ENCODE measurements around the gene ZNF778. TPM values are rescaled to one million over a fixed set of nuclear protein-coding genes. Genes with fewer than 3 reads are reported as not detected.

Gene ZNF778
- polyA plus RNA-seq, 2 of the 4 experiments (the other 2 are of a cell fraction) = 7.0 to 9.5 TPM

DNA sequence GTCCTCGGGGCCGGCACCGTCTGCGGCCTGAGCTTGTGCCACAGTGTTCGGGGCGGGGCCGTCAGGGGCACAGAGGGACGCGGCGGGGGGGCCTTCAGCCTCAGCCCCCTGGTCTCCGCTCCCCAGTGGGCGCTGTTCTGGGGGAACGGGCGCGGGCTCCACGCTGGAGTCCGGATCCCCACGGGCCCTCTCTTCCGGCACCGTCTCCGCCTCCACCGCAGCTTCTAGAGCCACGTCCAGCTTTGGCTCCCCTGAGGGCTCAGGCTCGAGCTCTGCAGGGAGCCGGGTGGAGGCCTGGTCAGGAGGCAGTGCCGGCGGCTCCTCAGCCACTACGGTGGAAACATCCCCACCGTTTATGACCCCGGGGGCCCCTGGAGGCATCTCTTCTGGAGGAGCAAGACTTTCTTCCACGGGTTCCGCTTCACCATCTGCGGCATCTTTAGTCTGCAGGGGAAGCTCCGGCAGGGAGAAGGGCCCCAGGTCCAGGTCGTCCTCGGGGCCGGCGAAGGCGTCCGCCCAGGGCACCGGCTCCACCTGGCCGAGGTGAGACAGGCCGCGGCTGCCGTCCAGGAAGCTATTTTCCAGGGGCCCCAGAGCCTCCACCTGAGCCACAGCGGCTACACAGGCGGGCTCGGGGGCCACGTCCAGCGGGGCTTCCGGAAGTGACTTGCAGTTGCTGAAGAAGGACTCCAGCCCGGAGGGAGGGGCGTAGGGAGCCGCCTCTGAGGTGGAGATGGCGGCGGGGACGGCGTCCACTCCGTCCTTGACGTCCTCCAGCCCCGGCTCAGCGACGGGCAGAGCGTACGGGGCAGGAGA, 62.4 kb downstream of the ZNF778 start:
- FAIRE-seq = no peak
- ChIA-PET CTCF (interaction anchor here (1.1 to 9.1 kb wide), 3 partner anchors 12 to 15 kb away, joined by 3 to 80 read pairs (median 4); no protein-coding TSS in a partner anchor), POLR2A (no interaction called here)
- no peak for DNase-seq (ENCODE audit: low read depth in 1 of 2, low spot score in 1 of 2)
- Histone ChIP-seq H3K9me3 (no peaks in the 10 kb centered on the region), H3K4me3 (no peak overlapping the region), H3K27ac (no peak overlapping the region), H3K4me2 (no peak overlapping the region), H3K4me1 (no peaks in the 10 kb centered on the region)
- TF ChIP-seq NFE2L2 (conservative IDR thresholded peaks at IDR 0.05; ENCODE audit: low read length) = no peak
- WGBS (ENCODE audit: missing lambda C conversion rate) = 96% methylated on average over 50 of the region's 65 CpGs
- no peak for ATAC-seq

DNA sequence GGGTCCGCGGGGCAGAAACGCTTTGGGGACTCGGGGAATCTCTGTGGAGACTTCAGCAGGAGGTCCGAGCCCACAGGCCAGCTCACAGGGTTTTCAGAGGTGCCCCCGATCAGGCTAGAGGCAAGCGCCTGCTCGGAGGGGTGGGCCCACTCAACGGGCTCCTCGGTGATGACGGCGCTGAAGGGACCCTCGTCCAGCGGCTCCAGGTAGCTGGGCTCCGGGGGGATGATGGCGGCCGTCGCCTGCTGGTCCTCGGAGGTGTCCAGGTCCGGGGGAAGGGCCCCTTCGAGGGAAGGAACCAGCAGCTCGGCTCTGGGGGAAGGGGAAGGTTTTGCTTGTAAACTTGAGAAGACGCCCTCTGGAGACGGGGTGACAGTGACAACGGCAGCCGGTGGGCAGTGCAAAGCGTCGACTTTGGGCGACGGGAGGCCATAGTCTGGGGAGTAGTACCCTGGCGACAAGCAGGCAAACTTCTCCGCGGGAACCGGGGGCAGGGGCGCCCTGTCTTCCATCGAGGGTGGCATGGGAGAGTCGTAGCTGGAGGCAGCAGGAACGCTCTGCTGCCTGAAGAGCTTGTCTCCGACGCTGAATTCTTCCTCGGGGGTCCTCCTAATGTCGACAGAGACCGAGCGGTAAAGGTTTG, 63.2 kb downstream of the ZNF778 start:
- Histone ChIP-seq H3K4me3 (no peak overlapping the region), H3K9me3 (no peaks in the 10 kb centered on the region), H3K4me2 (no peak overlapping the region), H3K27ac (no peak overlapping the region), H3K4me1 (no peaks in the 10 kb centered on the region)
- WGBS (ENCODE audit: missing lambda C conversion rate) = 96% methylated on average over 36 of the region's 44 CpGs
- no peak for FAIRE-seq
- no peak for ATAC-seq
- CTCF ChIA-PET = interaction anchor here (1.1 to 9.1 kb wide), 6 partner anchors 8 to 63 kb away, joined by 3 to 80 read pairs (median 4); no protein-coding TSS in a partner anchor
- POLR2A ChIA-PET = interaction anchor here (0.7 kb wide), 1 partner anchor 27 kb away, joined by 3 read pairs; no protein-coding TSS in a partner anchor
- TF ChIP-seq JUNB (IDR thresholded peaks at IDR 0.05) (no peak), BCL3 (IDR thresholded peaks at IDR 0.05) (no peak), CBX8 (IDR thresholded peaks at IDR 0.05) (no peak), KDM5A (IDR thresholded peaks at IDR 0.05) (no peak), EP300 (IDR thresholded peaks at IDR 0.05) (no peak)
- TF ChIP-seq, protein P1, sequence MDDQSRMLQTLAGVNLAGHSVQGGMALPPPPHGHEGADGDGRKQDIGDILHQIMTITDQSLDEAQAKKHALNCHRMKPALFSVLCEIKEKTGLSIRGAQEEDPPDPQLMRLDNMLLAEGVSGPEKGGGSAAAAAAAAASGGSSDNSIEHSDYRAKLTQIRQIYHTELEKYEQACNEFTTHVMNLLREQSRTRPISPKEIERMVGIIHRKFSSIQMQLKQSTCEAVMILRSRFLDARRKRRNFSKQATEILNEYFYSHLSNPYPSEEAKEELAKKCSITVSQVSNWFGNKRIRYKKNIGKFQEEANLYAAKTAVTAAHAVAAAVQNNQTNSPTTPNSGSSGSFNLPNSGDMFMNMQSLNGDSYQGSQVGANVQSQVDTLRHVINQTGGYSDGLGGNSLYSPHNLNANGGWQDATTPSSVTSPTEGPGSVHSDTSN (IDR thresholded peaks at IDR 0.05) = no peak
- no peak for DNase-seq (ENCODE audit: low read depth in 1 of 2, low spot score in 1 of 2)

DNA sequence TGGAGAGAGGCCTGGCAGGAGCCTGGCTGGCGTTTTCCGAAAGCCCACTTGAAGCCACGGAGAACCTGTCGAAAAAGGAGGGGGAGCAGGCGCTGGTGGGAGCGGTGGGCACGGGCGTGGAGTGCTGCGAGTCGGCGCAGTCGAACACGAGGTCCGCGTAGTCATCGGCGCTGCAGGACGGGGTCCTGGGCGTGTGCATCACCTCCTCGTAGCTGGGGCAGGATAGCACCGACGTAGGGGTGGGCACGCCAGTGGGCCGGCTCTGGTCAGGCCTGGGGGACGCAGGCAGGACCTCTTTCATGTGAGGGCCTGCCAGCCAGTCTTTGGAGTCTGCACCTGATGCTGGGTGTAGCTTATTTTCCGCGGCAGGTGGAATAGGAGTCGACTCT, 63.7 kb downstream of the ZNF778 start:
- TF ChIP-seq POLR2A (IDR thresholded peaks at IDR 0.05; ENCODE audit: low read length) = no peak
- TF ChIP-seq MAZ (IDR thresholded peaks at IDR 0.05; ENCODE audit: borderline replicate concordance, low read depth, low read length) = no peak
- no peak for ATAC-seq
- 97% methylated on average over 28 of the region's 28 CpGs for whole genome bisulfite sequencing (ENCODE audit: missing lambda C conversion rate)
- ChIA-PET POLR2A (interaction anchor here (0.7 kb wide), 1 partner anchor 28 kb away, joined by 3 read pairs; no protein-coding TSS in a partner anchor), CTCF (interaction anchor here (0.9 to 9.1 kb wide), 6 partner anchors 9 to 122 kb away, joined by 3 to 80 read pairs (median 3); no protein-coding TSS in a partner anchor)
- Histone ChIP-seq H3K9me3 (no peaks in the 10 kb centered on the region), H3K4me1 (no peaks in the 10 kb centered on the region), H3K4me2 (no peak overlapping the region), H3K4me3 (no peak overlapping the region), H3K27ac (no peak overlapping the region)
- FAIRE-seq = no peak
- no peak for DNase-seq (ENCODE audit: low read depth in 1 of 2, low spot score in 1 of 2)

DNA sequence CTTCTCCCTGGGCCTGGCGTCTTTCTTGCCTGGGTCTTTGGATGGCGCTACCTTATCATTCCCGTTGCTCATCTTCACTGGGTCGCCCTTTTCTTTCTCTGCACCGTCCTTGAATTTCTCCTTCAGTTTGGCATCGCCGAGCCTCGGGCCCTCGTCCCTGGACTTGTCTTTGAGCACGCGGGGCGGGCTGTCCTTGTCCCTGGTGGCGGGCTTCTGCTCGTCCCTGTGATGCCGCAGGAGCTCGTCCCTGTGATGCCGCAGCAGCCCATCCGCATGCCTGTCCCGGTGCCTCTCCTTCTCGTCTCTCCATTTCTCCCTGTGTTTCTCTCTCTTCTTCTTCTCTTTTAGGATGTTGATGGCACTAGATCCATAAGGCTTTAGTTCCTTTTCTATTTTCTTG, 64.3 kb downstream of the ZNF778 start:
- 93% methylated on average over 20 of the region's 20 CpGs for WGBS (ENCODE audit: missing lambda C conversion rate)

More for the DNA sequence above, 64.3 kb downstream of the ZNF778 start:
- H3K4me3 ChIP-seq = no peak overlapping the region
- ChIA-PET CTCF (interaction anchor here (0.9 to 9.1 kb wide), 5 partner anchors 9 to 122 kb away, joined by 3 to 80 read pairs (median 3); no protein-coding TSS in a partner anchor), POLR2A (no interaction called here)
- H3K4me2 ChIP-seq = no peak overlapping the region
- ATAC-seq = no peak
- DNase-seq (ENCODE audit: low read depth in 1 of 2, low spot score in 1 of 2) = no peak
- no peaks in the 10 kb centered on the region for H3K4me1 ChIP-seq
- no peaks in the 10 kb centered on the region for H3K9me3 ChIP-seq
- FAIRE-seq = no peak
- TF ChIP-seq HOXB13 (CRISPR knock-in tag; IDR thresholded peaks at IDR 0.05; ENCODE audit: low read depth) (no peak), RCOR1 (IDR thresholded peaks at IDR 0.05; ENCODE audit: low read depth, low read length) (no peak), ZNF302 (CRISPR knock-in tag; IDR thresholded peaks at IDR 0.05) (no peak), POLR2A (IDR thresholded peaks at IDR 0.05; ENCODE audit: low read length) (no peak), HOXB5 (CRISPR knock-in tag; IDR thresholded peaks at IDR 0.05) (no peak), MYC (IDR thresholded peaks at IDR 0.05; ENCODE audit: borderline replicate concordance, low read length) (no peak), ZC3H11A (IDR thresholded peaks at IDR 0.05) (no peak), KDM5A (IDR thresholded peaks at IDR 0.05) (no peak), CEBPB (IDR thresholded peaks at IDR 0.05) (no peak), RFX5 (IDR thresholded peaks at IDR 0.05) (no peak), TP53 (CRISPR knock-in tag; IDR thresholded peaks at IDR 0.05) (no peak), NFE2L2 (conservative IDR thresholded peaks at IDR 0.05; ENCODE audit: low read length) (no peak), BCL3 (IDR thresholded peaks at IDR 0.05) (no peak), RARB (CRISPR knock-in tag; IDR thresholded peaks at IDR 0.05) (no peak), FOSB (CRISPR knock-in tag; IDR thresholded peaks at IDR 0.05) (no peak)
- TF ChIP-seq, protein P2, sequence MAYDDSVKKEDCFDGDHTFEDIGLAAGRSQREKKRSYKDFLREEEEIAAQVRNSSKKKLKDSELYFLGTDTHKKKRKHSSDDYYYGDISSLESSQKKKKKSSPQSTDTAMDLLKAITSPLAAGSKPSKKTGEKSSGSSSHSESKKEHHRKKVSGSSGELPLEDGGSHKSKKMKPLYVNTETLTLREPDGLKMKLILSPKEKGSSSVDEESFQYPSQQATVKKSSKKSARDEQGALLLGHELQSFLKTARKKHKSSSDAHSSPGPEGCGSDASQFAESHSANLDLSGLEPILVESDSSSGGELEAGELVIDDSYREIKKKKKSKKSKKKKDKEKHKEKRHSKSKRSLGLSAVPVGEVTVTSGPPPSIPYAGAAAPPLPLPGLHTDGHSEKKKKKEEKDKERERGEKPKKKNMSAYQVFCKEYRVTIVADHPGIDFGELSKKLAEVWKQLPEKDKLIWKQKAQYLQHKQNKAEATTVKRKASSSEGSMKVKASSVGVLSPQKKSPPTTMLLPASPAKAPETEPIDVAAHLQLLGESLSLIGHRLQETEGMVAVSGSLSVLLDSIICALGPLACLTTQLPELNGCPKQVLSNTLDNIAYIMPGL (CRISPR knock-in tag; IDR thresholded peaks at IDR 0.05; ENCODE audit: borderline replicate concordance) = no peak
- H3K27ac ChIP-seq = no peak overlapping the region
